ENCODE measurements around the gene LRFN2. TPM values are rescaled to one million over a fixed set of nuclear protein-coding genes. Genes with fewer than 3 reads are reported as not detected.
A peak's percentile ranks its signal among the peaks of the same experiment; 100 is the strongest.

LRFN2 gene
- total and polyA plus RNA-seq, 2 experiments from 2014 or later, result 0.33 to 0.54 TPM

DNA sequence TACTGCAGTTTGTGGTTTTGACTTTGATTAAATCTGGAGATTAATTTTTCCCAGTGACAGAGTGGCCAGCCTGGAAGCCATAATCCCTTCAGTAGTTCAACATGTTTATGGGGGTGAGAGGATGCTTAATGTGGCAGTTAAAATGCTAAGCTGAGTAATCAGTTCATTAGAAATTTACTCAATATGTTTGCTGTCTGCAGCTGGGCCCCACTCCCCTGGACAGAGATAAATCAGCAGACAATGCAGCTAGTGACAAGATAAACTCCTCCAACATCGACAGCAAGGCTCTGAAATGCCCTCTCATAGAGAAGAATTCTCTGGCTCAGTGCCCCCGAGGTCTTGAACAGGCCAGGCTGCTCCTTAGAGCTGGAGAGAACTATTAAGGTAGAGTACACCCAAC lies 101.9 kb downstream of the LRFN2 start:
- no peak overlapping the region for H3K27ac ChIP-seq
- no peaks in the 10 kb centered on the region for H3K79me2 ChIP-seq
- H2AFZ ChIP-seq, result no peak overlapping the region
- no peak overlapping the region for H3K4me2 ChIP-seq
- no peaks in the 10 kb centered on the region for H3K36me3 ChIP-seq (replicated peaks; ENCODE audit: insufficient read depth, low read depth)
- no peak overlapping the region for H3K4me3 ChIP-seq
- peaks cover 13% of the 10 kb centered on the region for H3K4me1 ChIP-seq (ENCODE audit: insufficient read depth)
- H4K20me1 ChIP-seq (ENCODE audit: insufficient read depth, poor library complexity, severe bottlenecking), result no peaks in the 10 kb centered on the region
- WGBS (ENCODE audit: low lambda C conversion rate, missing lambda C conversion rate), result 14% methylated on average over 2 of the region's 2 CpGs
- no peaks in the 10 kb centered on the region for H3K9me2 ChIP-seq (replicated peaks; ENCODE audit: insufficient read depth)
- peaks cover 15% of the 10 kb centered on the region for H3K27me3 ChIP-seq
- TF ChIP-seq EZH2 (IDR thresholded peaks at IDR 0.05; ENCODE audit: borderline replicate concordance) (no peak), EZH2phosphoT487 (IDR thresholded peaks at IDR 0.05; ENCODE audit: low read depth, severe bottlenecking, unreplicated experiment) (no peak)
- TF ChIP-seq, protein P1, sequence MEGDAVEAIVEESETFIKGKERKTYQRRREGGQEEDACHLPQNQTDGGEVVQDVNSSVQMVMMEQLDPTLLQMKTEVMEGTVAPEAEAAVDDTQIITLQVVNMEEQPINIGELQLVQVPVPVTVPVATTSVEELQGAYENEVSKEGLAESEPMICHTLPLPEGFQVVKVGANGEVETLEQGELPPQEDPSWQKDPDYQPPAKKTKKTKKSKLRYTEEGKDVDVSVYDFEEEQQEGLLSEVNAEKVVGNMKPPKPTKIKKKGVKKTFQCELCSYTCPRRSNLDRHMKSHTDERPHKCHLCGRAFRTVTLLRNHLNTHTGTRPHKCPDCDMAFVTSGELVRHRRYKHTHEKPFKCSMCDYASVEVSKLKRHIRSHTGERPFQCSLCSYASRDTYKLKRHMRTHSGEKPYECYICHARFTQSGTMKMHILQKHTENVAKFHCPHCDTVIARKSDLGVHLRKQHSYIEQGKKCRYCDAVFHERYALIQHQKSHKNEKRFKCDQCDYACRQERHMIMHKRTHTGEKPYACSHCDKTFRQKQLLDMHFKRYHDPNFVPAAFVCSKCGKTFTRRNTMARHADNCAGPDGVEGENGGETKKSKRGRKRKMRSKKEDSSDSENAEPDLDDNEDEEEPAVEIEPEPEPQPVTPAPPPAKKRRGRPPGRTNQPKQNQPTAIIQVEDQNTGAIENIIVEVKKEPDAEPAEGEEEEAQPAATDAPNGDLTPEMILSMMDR (IDR thresholded peaks at IDR 0.05; ENCODE audit: poor library complexity), result no peak
- no peaks in the 10 kb centered on the region for H3K9me3 ChIP-seq (ENCODE audit: low read depth)
- DNase-seq (ENCODE audit: low spot score), result peak; percentile 28

DNA sequence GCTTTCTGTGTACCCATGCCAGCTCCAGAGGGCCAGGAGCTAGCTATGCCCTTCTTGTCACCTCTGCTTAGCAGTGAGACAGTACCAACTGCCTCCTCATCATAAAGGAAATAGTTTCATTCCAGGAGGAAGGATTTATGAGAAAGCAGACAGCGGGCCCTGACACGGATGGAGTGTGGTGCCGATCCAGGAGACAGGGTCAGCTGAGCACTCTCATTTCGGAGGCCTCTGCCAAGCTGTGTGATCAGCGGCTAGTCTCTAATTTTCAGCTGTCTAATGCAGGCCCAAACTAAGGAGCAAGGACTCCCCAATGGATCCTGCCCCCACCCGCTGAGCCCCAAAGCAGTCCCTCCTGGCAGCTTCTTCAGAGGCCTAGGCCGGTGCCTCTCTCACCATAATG lies 103.1 kb downstream of the LRFN2 start:
- H3K27ac ChIP-seq, result no peak overlapping the region
- WGBS (ENCODE audit: low lambda C conversion rate, missing lambda C conversion rate), result 94% methylated on average over 7 of the region's 7 CpGs
- no peaks in the 10 kb centered on the region for H4K20me1 ChIP-seq (ENCODE audit: insufficient read depth, poor library complexity, severe bottlenecking)
- no peaks in the 10 kb centered on the region for H3K9me3 ChIP-seq (ENCODE audit: low read depth)
- H3K4me2 ChIP-seq, result no peak overlapping the region
- peaks cover 13% of the 10 kb centered on the region for H3K4me1 ChIP-seq (ENCODE audit: insufficient read depth)
- DNase-seq (ENCODE audit: low spot score), result no peak
- TF ChIP-seq EZH2phosphoT487 (IDR thresholded peaks at IDR 0.05; ENCODE audit: low read depth, severe bottlenecking, unreplicated experiment), result no peak
- no peak for TF ChIP-seq EZH2 (IDR thresholded peaks at IDR 0.05; ENCODE audit: borderline replicate concordance)
- no peaks in the 10 kb centered on the region for H3K79me2 ChIP-seq
- no peak overlapping the region for H2AFZ ChIP-seq
- no peaks in the 10 kb centered on the region for H3K9me2 ChIP-seq (replicated peaks; ENCODE audit: insufficient read depth)
- H3K4me3 ChIP-seq, result no peak overlapping the region
- no peaks in the 10 kb centered on the region for H3K36me3 ChIP-seq (replicated peaks; ENCODE audit: insufficient read depth, low read depth)
- peaks cover 11% of the 10 kb centered on the region for H3K27me3 ChIP-seq

DNA sequence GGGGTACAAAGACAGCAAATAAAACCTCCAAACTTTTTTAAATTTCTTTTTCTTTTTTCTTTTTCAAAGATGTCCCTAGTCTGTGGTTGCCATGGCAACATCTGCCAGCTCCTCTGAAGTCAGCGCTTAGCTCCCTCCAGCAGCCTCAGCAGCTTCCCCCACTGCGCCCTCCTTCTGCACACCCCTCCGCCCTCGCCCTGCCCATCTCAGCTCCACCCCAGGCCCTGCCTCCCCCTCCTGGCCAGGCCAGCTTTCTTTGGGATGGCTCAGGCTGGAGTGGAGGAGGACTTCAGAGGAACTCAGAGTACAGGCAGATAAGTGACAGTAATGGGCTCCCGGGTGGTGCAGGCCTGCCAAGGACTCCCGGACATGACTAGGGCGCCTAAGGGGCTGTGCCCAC lies 104.6 kb downstream of the LRFN2 start:
- WGBS (ENCODE audit: low lambda C conversion rate, missing lambda C conversion rate), result 63% methylated on average over 7 of the region's 7 CpGs
- no peak overlapping the region for H3K27ac ChIP-seq
- peaks cover 13% of the 10 kb centered on the region for H3K4me1 ChIP-seq (ENCODE audit: insufficient read depth)
- no peaks in the 10 kb centered on the region for H3K9me3 ChIP-seq (ENCODE audit: low read depth)
- H4K20me1 ChIP-seq (ENCODE audit: insufficient read depth, poor library complexity, severe bottlenecking), result no peaks in the 10 kb centered on the region
- H3K4me3 ChIP-seq, result no peak overlapping the region
- H3K4me2 ChIP-seq, result no peak overlapping the region
- H3K36me3 ChIP-seq (replicated peaks; ENCODE audit: insufficient read depth, low read depth), result no peaks in the 10 kb centered on the region
- H3K9me2 ChIP-seq (replicated peaks; ENCODE audit: insufficient read depth), result no peaks in the 10 kb centered on the region
- TF ChIP-seq, protein P1 (IDR thresholded peaks at IDR 0.05; ENCODE audit: poor library complexity), result no peak
- TF ChIP-seq EZH2phosphoT487 (IDR thresholded peaks at IDR 0.05; ENCODE audit: low read depth, severe bottlenecking, unreplicated experiment) (no peak), EZH2 (IDR thresholded peaks at IDR 0.05; ENCODE audit: borderline replicate concordance) (no peak)
- H2AFZ ChIP-seq, result no peak overlapping the region
- H3K27me3 ChIP-seq, result peaks cover 17% of the 10 kb centered on the region
- DNase-seq (ENCODE audit: low spot score), result no peak
- H3K79me2 ChIP-seq, result no peaks in the 10 kb centered on the region

DNA sequence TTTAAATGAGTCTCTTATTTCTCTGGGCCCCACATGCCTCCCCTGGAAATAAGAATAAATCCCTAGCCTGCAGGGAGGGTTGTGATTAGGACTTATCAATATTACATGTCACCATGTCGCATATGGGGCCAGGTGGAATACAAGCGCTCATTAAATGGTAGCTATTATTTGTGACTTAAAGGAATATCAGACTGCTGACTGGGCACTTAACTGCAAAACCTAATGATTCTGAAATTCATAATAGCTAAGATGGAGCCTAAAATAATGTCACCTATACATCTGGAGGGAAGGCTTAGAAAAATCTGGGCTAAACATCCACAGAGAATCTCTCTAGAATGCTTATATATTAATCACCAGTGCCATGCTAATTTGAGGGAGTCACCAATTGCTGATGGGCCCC lies 106.5 kb downstream of the LRFN2 start:
- DNase-seq (ENCODE audit: low spot score), result no peak
- H3K27ac ChIP-seq, result no peak overlapping the region
- H3K36me3 ChIP-seq (replicated peaks; ENCODE audit: insufficient read depth, low read depth), result no peaks in the 10 kb centered on the region
- WGBS (ENCODE audit: low lambda C conversion rate, missing lambda C conversion rate), result 87% methylated on average over 2 of the region's 2 CpGs
- no peaks in the 10 kb centered on the region for H4K20me1 ChIP-seq (ENCODE audit: insufficient read depth, poor library complexity, severe bottlenecking)
- peaks cover 14% of the 10 kb centered on the region for H3K27me3 ChIP-seq
- no peak overlapping the region for H2AFZ ChIP-seq
- H3K4me1 ChIP-seq (ENCODE audit: insufficient read depth), result peaks cover 10% of the 10 kb centered on the region
- H3K79me2 ChIP-seq, result no peaks in the 10 kb centered on the region
- no peaks in the 10 kb centered on the region for H3K9me2 ChIP-seq (replicated peaks; ENCODE audit: insufficient read depth)
- no peak overlapping the region for H3K4me2 ChIP-seq
- TF ChIP-seq, protein P1 (IDR thresholded peaks at IDR 0.05; ENCODE audit: poor library complexity), result no peak
- TF ChIP-seq EZH2 (IDR thresholded peaks at IDR 0.05; ENCODE audit: borderline replicate concordance) (no peak), EZH2phosphoT487 (IDR thresholded peaks at IDR 0.05; ENCODE audit: low read depth, severe bottlenecking, unreplicated experiment) (no peak)
- H3K4me3 ChIP-seq, result no peak overlapping the region
- no peaks in the 10 kb centered on the region for H3K9me3 ChIP-seq (ENCODE audit: low read depth)

Measured in hepatocyte (in vitro differentiated cells).